Measurements from ENCODE around the gene SMIM26.
A peak's percentile ranks its signal among the peaks of the same experiment; 100 is the strongest.
"Not testable (repeated sequence)": the region's sequence is repeated elsewhere in the genome, so short reads cannot be mapped to it uniquely, and the experiment has no call there.

The SMIM26 gene, protein sequence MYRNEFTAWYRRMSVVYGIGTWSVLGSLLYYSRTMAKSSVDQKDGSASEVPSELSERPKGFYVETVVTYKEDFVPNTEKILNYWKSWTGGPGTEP

DNA sequence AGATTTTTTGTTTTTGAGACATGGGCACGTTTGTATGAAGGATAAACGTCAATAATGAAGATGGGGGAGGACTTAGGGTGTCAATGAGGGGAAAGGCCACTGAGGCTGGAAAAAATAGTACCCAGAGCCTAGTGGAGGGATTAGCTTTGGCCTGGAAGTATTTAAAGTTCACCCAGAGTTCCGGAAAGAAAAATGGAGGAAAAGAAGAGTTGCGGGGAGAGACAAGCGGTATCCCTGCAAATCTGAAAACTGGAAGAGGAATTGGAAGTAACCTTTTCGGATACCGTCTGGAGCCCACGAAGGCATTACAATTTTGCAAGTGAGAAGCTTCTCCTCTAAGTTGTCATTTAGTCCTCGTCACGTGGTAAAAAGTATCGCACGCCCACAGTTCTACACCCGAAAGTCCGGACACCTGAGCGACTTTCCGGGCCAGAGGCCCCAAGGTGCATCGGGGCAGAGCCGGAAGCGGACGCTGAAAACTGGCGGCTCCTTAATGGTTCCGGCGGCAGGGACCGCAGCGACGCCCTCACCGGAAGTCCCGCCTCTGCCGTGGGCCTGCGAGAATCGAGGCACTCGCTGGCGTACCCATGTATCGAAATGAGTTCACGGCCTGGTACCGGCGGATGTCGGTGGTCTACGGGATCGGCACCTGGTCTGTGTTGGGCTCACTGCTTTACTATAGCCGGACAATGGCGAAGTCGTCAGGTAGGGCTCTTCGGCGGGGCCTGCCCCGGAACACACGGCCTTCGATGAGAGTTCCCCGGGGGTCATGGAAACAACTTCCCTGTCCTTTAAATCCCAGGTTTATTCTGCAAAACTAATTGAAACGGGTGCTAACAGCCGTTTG, at the start of gene SMIM26:
SMIM26 (plus strand) TSS at position 541 of the 847 bp plus-strand sequence; CDS start at position 588, 47 bp downstream.
- H3K4me1 ChIP-seq = peaks cover 5 to 27% (median 16%) of the 10 kb centered on the region in 10 experiments
- no peaks in the 10 kb centered on the region for H4K20me1 ChIP-seq
- peak within 1 kb of the TSS; percentile 75 to 86 (median 82) for H3K4me3 ChIP-seq
- H3K4me2 ChIP-seq = peak within 1 kb of the TSS; percentile 76 to 94 (median 87)
- H3K9ac ChIP-seq = peak within 1 kb of the TSS; percentile 84 to 96 (median 89)
- TF ChIP-seq Cebpa-rat (IDR thresholded peaks at IDR 0.05) = no peak
- peaks cover 30 to 49% (median 43%) of the 10 kb centered on the region in 11 experiments for H3K36me3 ChIP-seq
- H3K27ac ChIP-seq = peak within 1 kb of the TSS; percentile 80 to 93 (median 88)
- H3K27me3 ChIP-seq = no peaks in the 10 kb centered on the region
- peaks cover 0 to 16% (median 14%) of the 10 kb centered on the region in 11 experiments; a peak in 17 of 22 replicates for H3K9me3 ChIP-seq (replicated peaks in 1 of 11)

DNA sequence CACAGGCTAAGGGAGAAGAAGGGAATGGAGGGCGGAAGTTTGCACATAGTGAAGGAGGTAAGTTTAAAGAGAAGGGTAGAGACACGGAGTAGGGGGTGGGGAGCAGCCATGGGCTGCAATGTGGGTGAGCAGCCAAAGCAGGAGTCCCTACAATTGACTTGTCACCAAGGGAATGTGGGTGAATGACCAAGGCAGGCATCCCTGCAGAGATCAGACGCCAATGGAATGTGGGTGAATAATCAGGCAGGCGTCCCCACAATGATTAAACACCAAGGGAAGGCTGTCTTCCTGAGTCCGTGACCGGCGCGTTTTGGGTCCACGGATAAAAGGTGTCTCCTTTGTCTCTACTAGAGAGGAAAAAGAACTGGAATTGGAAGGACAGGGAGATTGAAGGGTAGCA, 45.2 kb upstream of the SMIM26 start:
- H3K9ac ChIP-seq; H3K4me2 ChIP-seq; H3K9me3 ChIP-seq (replicated peaks in 1 of 11); H3K4me3 ChIP-seq; H3K4me1 ChIP-seq; H3K27ac ChIP-seq; H3K27me3 ChIP-seq: not testable (repeated sequence)
- Histone ChIP-seq H3K36me3 (peaks cover 40 to 96% (median 71%) of the 10 kb centered on the region in 11 experiments), H4K20me1 (peaks cover 0 to 18% (median 0%) of the 10 kb centered on the region in 11 experiments; a peak in 3 of 22 replicates)

GRCh38 chr20:18523066-18523465, 44.2 kb upstream of the SMIM26 start:
- Histone ChIP-seq H3K27ac (no peak overlapping the region), H3K4me1 (no peaks in the 10 kb centered on the region), H3K9ac (no peak overlapping the region), H3K4me2 (no peak overlapping the region), H3K36me3 (peaks cover 46 to 96% (median 72%) of the 10 kb centered on the region in 11 experiments), H3K9me3 (replicated peaks in 1 of 11) (no peaks in the 10 kb centered on the region), H3K27me3 (no peaks in the 10 kb centered on the region), H4K20me1 (peaks cover 0 to 18% (median 0%) of the 10 kb centered on the region in 11 experiments; a peak in 3 of 22 replicates), H3K4me3 (no peak overlapping the region)
- no peak for TF ChIP-seq Cebpa-rat (IDR thresholded peaks at IDR 0.05)

- no peak overlapping the region for H3K27ac ChIP-seq
- no peak overlapping the region for H3K9ac ChIP-seq
- H3K4me1 ChIP-seq = no peaks in the 10 kb centered on the region
- peaks cover 0 to 25% (median 0%) of the 10 kb centered on the region in 11 experiments; a peak in 3 of 22 replicates for H4K20me1 ChIP-seq
- no peak overlapping the region for H3K4me2 ChIP-seq
- no peak overlapping the region for H3K4me3 ChIP-seq
- no peak for TF ChIP-seq Cebpa-rat (IDR thresholded peaks at IDR 0.05)
- no peaks in the 10 kb centered on the region for H3K9me3 ChIP-seq (replicated peaks in 1 of 11)
- peaks cover 62 to 97% (median 81%) of the 10 kb centered on the region in 11 experiments for H3K36me3 ChIP-seq
- no peaks in the 10 kb centered on the region for H3K27me3 ChIP-seq
These were observed 42.6 kb upstream of the SMIM26 start for GRCh38 chr20:18524646-18525045.

GRCh38 chr20:18526761-18527160, 40.5 kb upstream of the SMIM26 start:
- H3K4me2 ChIP-seq; H3K27ac ChIP-seq; H3K4me1 ChIP-seq; H3K9ac ChIP-seq; H3K9me3 ChIP-seq (replicated peaks in 1 of 11); H3K4me3 ChIP-seq; H3K27me3 ChIP-seq: not testable (repeated sequence)
- H4K20me1 ChIP-seq = peaks cover 0 to 26% (median 0%) of the 10 kb centered on the region in 11 experiments; a peak in 1 of 22 replicates
- H3K36me3 ChIP-seq = peaks cover 83 to 97% (median 92%) of the 10 kb centered on the region in 11 experiments

- no peaks in the 10 kb centered on the region for H3K9me3 ChIP-seq (replicated peaks in 1 of 11)
- no peak overlapping the region for H3K27ac ChIP-seq
- TF ChIP-seq Cebpa-rat (IDR thresholded peaks at IDR 0.05) = no peak
- H3K9ac ChIP-seq = no peak overlapping the region
- H3K36me3 ChIP-seq = peaks cover 87 to 97% (median 94%) of the 10 kb centered on the region in 11 experiments
- no peak overlapping the region for H3K4me2 ChIP-seq
- H3K27me3 ChIP-seq = no peaks in the 10 kb centered on the region
- no peaks in the 10 kb centered on the region for H3K4me1 ChIP-seq
- H4K20me1 ChIP-seq = peaks cover 0 to 22% (median 0%) of the 10 kb centered on the region in 11 experiments; a peak in 1 of 22 replicates
- H3K4me3 ChIP-seq = no peak overlapping the region
These were observed 39.9 kb upstream of the SMIM26 start for GRCh38 chr20:18527339-18527738.

- no peak overlapping the region for H3K9ac ChIP-seq
- H4K20me1 ChIP-seq = peaks cover 0 to 22% (median 0%) of the 10 kb centered on the region in 11 experiments; a peak in 1 of 22 replicates
- peaks cover 92 to 100% (median 99%) of the 10 kb centered on the region in 11 experiments for H3K36me3 ChIP-seq
- TF ChIP-seq Cebpa-rat (IDR thresholded peaks at IDR 0.05) = no peak
- no peaks in the 10 kb centered on the region for H3K9me3 ChIP-seq (replicated peaks in 1 of 11)
- H3K4me3 ChIP-seq = no peak overlapping the region
- H3K27me3 ChIP-seq = no peaks in the 10 kb centered on the region
- H3K4me1 ChIP-seq = no peaks in the 10 kb centered on the region
- H3K4me2 ChIP-seq = no peak overlapping the region
- H3K27ac ChIP-seq = no peak overlapping the region
These were observed 39.4 kb upstream of the SMIM26 start for GRCh38 chr20:18527836-18528235.

DNA sequence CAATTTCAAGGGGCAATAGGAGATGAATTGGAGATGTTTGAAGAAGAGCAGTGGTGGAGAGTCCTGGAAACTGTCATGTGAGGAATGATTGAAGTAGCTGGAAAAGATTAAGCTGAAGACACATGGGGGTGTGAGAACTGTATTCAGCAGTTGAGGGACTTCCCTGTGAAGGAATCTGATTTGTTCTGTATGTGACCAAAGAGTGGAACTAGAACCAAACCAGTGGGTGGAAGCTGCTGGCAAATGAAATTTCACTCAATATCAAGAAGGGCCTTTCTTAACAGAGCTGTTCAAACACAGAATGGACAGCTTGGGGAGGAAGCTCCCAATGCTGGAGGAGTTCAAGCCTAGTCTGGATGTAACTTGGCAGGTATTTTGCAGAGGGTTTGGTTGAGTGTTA, 38.2 kb upstream of the SMIM26 start:
- Histone ChIP-seq H3K9ac (no peak overlapping the region), H3K4me3 (no peak overlapping the region), H3K4me2 (no peak overlapping the region), H3K4me1 (no peaks in the 10 kb centered on the region), H3K27ac (no peak overlapping the region), H3K9me3 (replicated peaks in 1 of 11) (no peaks in the 10 kb centered on the region), H3K27me3 (no peaks in the 10 kb centered on the region), H3K36me3 (peaks cover 98 to 100% (median 100%) of the 10 kb centered on the region in 11 experiments), H4K20me1 (peaks cover 0 to 22% (median 0%) of the 10 kb centered on the region in 11 experiments; a peak in 1 of 22 replicates)
- no peak for TF ChIP-seq Cebpa-rat (IDR thresholded peaks at IDR 0.05)

DNA sequence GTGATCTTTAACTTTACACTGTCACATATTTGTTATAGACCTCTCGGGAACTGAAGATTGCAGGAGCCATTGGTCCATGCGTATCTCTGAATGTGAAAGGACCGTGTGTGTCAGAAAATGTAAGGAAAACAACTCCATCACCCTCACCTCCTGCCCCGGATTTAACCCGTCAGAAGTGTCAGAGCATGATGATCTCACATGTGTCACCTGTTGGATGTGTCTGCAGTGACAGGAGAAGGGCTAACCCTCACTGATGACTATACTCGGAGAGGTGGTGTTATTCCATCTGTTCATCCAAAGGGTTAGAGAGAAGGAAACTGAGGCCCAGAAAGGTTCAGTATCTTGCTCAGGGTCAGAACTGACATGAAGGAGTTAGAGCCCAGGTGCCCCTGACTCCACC, 34.6 kb upstream of the SMIM26 start:
- Histone ChIP-seq H3K36me3 (peaks cover 90 to 95% (median 93%) of the 10 kb centered on the region in 11 experiments), H3K4me3 (no peak overlapping the region), H4K20me1 (peaks cover 0 to 18% (median 0%) of the 10 kb centered on the region in 11 experiments; a peak in 1 of 22 replicates), H3K27ac (no peak overlapping the region), H3K4me2 (no peak overlapping the region), H3K4me1 (no peaks in the 10 kb centered on the region), H3K9ac (no peak overlapping the region), H3K9me3 (replicated peaks in 1 of 11) (peaks cover 0 to 5% (median 0%) of the 10 kb centered on the region in 11 experiments; a peak in 3 of 22 replicates), H3K27me3 (no peaks in the 10 kb centered on the region)
- no peak for TF ChIP-seq Cebpa-rat (IDR thresholded peaks at IDR 0.05)

Data from BLaER1 treated with 17β-estradiol and CSF1 and Interleukin-3, amounts not matched to agents 10 nM and 100 nM (cell line).